ENCODE data around the gene RNF186. TPM values are rescaled to one million over a fixed set of nuclear protein-coding genes. Genes with fewer than 3 reads are reported as not detected.

The RNF186 gene
- total and polyA plus RNA-seq, 2 of the 13 experiments (the other 11 are each of a cell fraction or from before 2014, with no cell fraction given): 0.07 to 0.20 TPM

- TF ChIP-seq FUBP1 (CRISPR knock-in tag; IDR thresholded peaks at IDR 0.05; ENCODE audit: borderline replicate concordance): no peak
- TF ChIP-seq SAFB2 (CRISPR knock-in tag; IDR thresholded peaks at IDR 0.05; ENCODE audit: borderline replicate concordance, low read depth): no peak
- TF ChIP-seq ZNF746 (CRISPR knock-in tag; IDR thresholded peaks at IDR 0.05): no peak
- TF ChIP-seq CREM (IDR thresholded peaks at IDR 0.05): no peak
- TF ChIP-seq CREM (CRISPR knock-in tag; IDR thresholded peaks at IDR 0.05): no peak
- no peak for TF ChIP-seq ZNF660 (CRISPR knock-in tag; IDR thresholded peaks at IDR 0.05; ENCODE audit: borderline replicate concordance, low read depth)
- no peak for TF ChIP-seq MLLT10 (CRISPR knock-in tag; IDR thresholded peaks at IDR 0.05)
Observed at GRCh38 chr1:19846338-19846737, 31.3 kb upstream of the RNF186 start (continued).

- H3K9me3 ChIP-seq (ENCODE audit: low read length): no peaks in the 10 kb centered on the region
- no peaks in the 10 kb centered on the region for H3K36me3 ChIP-seq (replicated peaks in 1 of 2; ENCODE audit: control insufficient read depth in 1 of 2, insufficient read depth in 2 of 2, low read length in 2 of 2)
- 74% methylated on average over 8 of the region's 8 CpGs for WGBS (ENCODE audit: low lambda C conversion rate)
- H4K20me1 ChIP-seq (ENCODE audit: insufficient read depth, low read length): no peaks in the 10 kb centered on the region
- ATAC-seq: no peak
- in situ Hi-C loops (cut with HindIII; ENCODE audit: extremely low pct_ligation_motif_present, low pct_unique_long_range_greater_than_20kb) (no loop called here), intact Hi-C loops (cut with micrococcal nuclease; ENCODE audit: unreplicated experiment) (no loop called here)
- H2AFZ ChIP-seq (ENCODE audit: low read length): no peak overlapping the region
- H3K4me1 ChIP-seq (ENCODE audit: insufficient read depth, low read length): no peaks in the 10 kb centered on the region; the same call in 1 of the 2 replicates
- TF ChIP-seq ZSCAN12 (CRISPR knock-in tag; IDR thresholded peaks at IDR 0.05) (no peak), ETV5 (CRISPR knock-in tag; IDR thresholded peaks at IDR 0.05; ENCODE audit: borderline replicate concordance) (no peak), KAT7 (CRISPR knock-in tag; IDR thresholded peaks at IDR 0.05; ENCODE audit: borderline replicate concordance) (no peak), PHF20 (CRISPR knock-in tag; IDR thresholded peaks at IDR 0.05) (no peak), ZNF552 (CRISPR knock-in tag; IDR thresholded peaks at IDR 0.05; ENCODE audit: borderline replicate concordance) (no peak)
- no peak for DNase-seq (ENCODE audit: low spot score)
- FAIRE-seq: no peak
- no TSS peak for BruUV-seq (replicated peaks)
- POLR2A ChIA-PET: no interaction called here
- H3K9ac ChIP-seq (ENCODE audit: insufficient read depth, low read depth, low read length): no peak overlapping the region
- CTCF ChIA-PET (ENCODE audit: low intra/inter-chr PET ratio, low total read pairs): no interaction called here
- no peaks in the 10 kb centered on the region for H3K79me2 ChIP-seq (ENCODE audit: insufficient read depth, low read length)
- no peak overlapping the region for H3K4me2 ChIP-seq (ENCODE audit: low read depth, low read length)
- H3K4me3 ChIP-seq (replicated peaks in 1 of 3; ENCODE audit: insufficient read depth in 1 of 3, low read depth in 2 of 3, low read length in 3 of 3): no peak overlapping the region
- H3K27ac ChIP-seq (ENCODE audit: extremely low read length, insufficient read depth, low read length): no peak overlapping the region
- H3K27me3 ChIP-seq (ENCODE audit: control insufficient read depth in 1 of 2, insufficient read depth in 2 of 2, low read length in 2 of 2): peaks cover 1 to 6% of the 10 kb centered on the region in 2 experiments; a peak in 3 of 5 replicates
Observed at GRCh38 chr1:19845555-19845954, 30.5 kb upstream of the RNF186 start.

Measured in HepG2 (cell line).